CMK (cell line): ENCODE measurements around the gene FUT7.
"Not testable (repeated sequence)": the region's sequence is repeated elsewhere in the genome, so short reads cannot be mapped to it uniquely, and the experiment has no call there.

Source experiments
- DNase-seq: peaks from one replicate; pipeline ENCODE4 v3.0.0-alpha.2; 2010; ENCODE audit warnings: low read depth

The FUT7 gene

DNA sequence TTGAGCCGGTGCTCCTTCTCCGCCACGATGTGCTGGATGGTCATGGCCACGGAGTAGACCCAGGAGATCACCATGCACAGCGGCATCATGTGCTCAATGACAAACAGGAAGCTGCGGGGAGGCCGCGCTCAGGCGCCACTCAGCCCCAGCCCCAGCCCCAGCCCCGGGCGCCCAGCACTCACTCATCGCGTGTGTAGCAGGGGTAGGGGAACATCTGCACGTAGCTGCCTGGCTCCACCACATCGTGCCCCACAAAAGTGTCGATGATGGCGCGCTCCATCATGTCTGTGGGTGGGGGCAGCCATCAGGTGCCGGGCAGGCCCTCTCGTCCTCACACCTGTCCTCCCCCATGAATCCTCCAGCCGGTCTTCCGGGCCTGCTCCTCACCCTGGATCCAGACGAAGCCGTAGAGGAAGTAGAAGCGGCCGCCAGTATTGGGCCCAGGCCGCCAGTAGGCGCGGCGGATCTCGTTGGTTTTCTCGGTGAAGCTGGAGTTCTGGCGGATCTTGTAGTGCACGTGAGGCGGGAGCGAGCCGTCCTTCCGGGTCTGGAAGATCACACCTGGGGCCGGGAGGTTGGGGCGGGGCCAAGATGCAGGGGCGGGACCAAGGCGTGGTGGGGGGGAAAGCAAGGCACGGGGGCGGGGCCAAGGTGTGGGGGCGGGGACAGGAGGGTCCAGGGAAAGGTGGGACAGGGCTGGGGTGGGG, 13.9 kb downstream of the FUT7 start:
- DNase-seq, result no peak

GRCh38 chr9:137017071-137017470, 14.8 kb downstream of the FUT7 start:
- no peak for DNase-seq

- no peak for DNase-seq
Measured at GRCh38 chr9:137016436-137016835, 15.5 kb downstream of the FUT7 start.

- DNase-seq, result no peak
Measured at GRCh38 chr9:137015976-137016375, 15.9 kb downstream of the FUT7 start.

DNA sequence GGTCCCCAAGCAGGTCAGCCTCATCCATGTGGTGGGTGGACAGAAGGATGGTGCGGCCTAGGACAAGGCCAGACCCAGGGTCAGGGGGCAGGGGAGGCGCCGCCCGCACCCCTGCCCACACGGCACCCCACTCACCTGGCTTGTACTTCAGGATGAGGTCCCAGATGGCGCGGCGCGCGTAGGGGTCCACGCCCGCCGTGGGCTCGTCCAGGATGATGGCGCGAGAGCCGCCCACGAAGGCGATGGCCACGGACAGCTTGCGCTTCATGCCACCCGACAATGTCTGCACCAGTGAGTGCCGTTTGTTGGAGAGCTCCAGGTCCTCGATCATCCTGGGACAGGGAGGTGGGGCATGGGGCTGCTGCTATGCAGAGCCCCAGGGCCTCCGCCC, 16.4 kb downstream of the FUT7 start:
- DNase-seq, result no peak

DNA sequence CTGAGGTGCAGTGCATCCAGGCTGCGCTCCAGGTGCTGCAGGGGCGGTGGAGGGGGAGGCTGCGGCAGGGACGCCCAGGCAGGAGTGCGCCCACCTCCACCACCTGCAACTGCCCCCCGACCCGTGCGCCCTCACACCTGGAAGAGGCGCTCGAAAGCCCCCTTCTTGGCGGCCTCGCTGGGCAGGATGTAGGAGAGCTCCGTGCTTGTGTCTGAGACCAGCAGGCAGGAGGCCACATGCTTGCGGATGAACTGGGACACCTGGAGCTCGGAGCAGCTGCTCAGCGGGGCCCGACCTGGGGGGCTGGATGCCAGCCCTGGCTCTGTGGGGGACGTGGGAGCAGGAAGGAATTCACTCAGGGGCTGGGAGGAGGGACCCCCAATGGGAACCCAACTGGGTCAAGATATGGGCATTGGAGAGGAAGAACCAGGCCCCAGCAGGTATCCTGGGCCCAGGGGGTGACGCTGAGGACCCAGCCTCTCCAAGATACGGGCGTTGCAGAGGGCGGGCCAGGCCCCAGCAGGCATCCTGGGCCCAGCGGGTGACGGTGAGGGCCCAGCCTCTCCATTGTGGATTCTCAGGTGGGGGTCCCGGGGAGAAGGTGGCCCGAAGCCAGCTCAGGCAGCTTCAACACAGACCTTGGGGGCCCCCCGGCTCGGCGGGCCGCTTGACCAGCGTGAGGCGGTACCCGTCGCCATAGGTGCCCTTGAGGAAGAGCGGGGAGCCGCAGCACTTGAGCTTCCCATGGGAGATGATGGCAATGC, 16.9 kb downstream of the FUT7 start:
- DNase-seq, result no peak

DNA sequence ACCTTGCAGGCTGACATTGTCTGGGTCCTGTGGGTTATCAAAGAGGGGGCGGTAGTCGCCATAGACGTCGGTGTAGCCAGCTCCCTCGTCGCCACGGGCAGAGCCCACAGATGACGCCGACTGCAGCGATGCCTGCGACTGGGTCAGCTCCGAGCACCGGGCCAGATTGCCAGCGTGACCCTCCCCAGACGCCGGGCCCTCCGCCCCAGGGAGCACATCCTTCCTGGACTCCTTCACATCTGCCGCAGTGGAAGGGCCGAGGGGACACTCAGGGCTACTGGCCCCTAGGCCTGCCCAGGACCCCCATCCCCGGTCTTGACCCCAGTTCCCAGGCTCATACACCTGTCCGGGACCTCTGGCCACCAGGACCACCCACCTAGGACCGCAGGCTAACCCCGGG, 17.7 kb downstream of the FUT7 start:
- no peak for DNase-seq

DNA sequence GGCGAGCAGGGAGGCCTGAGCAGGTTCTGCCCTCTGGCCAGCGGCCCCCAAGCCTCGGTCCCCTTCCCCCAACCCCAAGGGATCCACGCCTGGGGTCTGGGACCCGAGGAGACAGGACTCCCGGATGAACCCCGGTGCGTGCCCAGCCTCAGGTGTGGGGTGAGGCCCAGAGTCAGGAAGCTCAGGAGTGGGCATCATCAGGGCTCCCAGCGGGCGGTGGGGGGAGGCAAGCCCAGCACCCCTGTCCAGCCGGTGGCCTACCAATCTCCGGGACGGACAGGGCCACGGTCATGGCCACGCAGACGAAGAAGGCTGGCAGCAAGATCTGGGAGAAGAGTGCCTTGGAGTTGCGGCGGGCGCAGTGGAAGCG, 18.3 kb downstream of the FUT7 start:
- no peak for DNase-seq

DNA sequence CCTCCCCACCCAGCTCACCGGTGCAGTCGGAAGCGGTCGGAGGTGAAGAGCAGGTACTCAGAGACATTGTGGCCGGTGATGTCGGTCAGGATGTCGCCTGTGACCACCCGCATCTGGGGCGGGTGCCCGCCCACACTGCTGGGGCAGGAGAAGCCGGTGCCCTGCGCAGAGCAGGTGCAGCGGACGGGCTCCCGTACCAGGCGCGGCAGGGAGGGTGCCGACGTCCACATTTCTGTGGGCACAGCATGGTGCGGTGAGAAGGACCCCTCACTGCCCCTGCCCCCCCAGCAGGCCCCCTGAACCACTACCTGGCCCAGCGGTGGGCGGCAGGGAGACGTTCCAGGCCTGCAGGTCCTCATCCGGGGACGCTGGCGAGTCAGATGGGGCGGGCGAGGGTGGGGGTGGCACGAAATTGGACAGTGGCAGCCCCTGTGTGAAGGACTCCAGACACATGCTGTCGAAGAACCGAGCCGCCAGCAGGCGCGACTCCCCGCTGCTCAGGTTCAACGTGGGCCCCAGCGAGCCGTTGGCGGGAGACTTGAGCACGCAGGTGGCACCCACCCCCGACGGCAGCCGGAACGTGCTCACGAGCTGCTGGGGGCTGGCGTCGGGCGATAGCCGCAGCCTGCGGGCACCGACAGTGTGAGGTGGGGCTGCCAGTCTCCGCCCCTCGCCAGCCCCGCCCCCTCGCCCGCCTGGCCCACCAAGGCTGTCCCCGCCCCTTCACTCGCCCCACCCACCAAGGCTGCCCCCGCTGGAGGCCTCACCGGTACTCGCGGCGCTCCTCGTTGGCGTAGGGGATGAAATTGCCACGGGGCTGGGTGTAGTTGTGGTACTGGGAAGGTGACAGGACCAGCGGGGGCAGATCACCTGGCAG, 19.0 kb downstream of the FUT7 start:
- DNase-seq, result no peak

DNA sequence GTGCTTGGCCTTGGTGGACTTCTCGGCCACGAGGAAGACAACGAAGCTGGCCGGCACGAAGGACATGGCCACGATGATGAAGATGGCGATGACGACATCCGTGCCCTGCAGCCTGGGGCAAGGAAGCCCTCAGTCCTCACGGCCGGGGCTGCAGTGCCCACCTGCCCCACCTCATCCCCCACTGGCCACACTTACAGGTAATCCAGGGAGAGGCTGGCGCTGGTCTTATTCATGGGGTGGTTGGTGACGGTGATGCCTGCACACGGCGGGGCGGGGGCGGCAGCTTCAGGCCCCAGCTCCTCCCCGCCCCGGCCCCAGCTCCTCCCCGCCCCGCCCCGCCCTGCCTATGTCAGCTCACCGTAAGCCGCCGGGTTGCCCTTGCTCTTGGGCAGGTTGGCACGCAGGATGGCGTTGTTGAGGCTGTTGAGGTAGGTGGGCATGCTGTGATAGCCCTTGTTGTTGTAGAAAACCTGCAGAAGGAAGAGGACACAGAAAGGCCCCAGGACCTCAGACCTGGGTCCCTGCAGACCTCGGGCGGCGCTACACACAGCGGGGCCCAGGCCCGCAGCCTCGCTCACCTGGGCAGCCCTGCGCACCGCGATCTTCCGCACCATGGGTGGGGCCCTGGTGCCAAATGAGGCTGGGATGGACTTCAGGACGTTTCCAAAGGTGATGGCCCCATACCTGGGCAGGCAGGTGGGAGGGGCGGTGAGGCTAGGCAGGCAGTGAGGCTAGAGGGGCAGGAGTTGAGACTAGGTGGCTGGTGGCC, 19.8 kb downstream of the FUT7 start:
- no peak for DNase-seq

- DNase-seq, result no peak
Measured at GRCh38 chr9:137011156-137011555, 20.7 kb downstream of the FUT7 start.

DNA sequence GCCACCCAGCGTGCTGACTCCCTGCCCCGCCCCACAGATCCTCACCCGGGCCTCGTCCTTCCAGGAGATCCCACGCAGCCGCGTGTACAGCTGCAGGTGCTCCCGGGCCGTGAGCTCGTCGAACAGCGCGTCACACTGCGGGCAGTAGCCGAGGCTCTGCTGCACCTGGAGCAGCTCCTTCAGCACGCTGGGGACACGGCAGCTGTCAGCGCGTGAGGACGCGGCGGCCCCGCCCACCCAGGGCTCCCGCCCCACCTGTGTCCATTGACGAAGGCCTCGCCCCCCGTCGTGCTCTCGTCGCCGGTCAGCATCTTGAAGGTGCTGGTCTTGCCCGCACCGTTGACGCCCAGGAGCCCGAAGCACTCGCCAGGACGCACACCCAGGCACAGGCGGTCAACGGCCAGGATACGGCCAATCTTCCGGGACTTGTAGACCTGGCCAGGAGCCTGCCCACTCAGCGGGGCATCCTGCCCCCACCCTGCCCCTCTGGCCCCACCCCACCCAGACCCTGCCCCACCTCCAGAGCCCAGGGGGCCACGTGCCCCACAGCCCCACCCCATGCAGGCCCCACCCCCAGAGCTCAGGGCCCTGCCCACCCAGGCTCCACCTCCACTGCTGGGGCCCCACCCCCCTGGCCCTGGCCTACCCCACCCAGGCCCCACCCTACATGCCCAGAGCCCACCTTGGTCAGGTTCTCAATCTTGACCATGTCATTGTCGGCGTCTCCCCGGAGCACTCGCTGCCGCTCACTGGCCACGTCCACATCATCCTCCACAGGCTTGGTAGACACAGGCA, 21.8 kb downstream of the FUT7 start:
- no peak for DNase-seq

DNA sequence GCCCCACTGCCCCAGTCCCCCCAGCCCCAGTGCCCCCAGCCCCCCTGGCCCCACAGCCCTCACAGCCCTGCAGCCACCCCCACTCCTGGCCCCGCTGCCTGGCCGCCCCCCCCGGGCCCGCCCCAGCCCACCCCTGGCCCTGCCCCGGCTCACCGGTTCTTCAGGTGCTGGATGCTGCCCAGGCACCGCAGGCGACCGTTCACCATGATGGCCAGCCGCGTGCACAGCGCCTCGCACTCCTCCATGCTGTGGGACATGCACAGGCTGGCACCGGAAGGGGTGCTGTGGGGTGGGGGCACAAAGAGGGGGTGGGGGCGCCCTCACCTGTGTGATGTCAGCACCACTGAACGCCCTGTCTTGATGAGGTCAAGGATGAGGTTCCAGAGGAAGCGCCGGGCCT, 22.7 kb downstream of the FUT7 start:
- no peak for DNase-seq

DNA sequence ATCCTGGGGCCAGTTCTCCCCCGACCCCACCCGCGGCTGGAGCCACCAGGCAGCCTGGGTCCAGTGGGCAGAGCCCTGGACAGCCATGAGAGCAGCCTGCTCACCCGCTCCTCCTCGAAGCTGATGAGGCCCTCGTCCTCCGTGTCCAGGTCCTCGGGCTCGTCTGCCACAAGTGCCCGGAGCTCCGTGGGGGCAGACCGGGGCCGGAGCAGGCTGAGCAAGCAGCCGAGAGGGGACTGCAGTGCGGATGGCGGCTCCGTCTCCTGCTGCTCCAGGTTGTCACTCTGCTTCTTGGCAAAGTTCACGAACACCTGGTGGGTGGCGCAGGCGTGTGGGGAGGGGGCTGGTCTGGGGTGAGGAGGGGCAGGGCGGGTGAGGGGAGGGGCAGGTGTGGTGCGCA, 23.6 kb downstream of the FUT7 start:
- DNase-seq, result no peak

DNA sequence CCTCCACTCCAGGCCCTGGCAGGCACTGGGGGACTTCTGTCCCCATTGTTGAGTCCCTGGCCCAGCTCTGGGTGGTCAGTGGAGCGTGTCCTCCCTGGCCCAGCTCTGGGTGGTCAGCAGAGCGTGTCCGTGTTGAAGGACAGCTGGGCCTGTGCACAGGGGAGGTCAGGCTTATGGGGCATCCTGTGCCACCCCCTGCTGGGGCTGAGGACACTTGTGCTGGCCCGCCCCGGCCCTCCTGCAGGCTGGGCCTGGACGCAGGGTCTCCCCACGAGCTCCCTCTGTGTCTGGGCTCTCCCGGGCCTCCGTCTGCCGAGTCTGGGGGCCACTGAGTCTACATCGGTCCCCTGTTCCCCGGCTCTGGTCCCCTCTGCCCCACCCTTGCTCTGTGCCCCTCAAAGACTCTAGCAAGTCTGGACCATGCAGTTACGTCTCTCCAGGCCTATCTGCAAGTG, 24.0 kb downstream of the FUT7 start:
- DNase-seq, result no peak

- no peak for DNase-seq
Measured at GRCh38 chr9:137007108-137007815, 24.6 kb downstream of the FUT7 start.

DNA sequence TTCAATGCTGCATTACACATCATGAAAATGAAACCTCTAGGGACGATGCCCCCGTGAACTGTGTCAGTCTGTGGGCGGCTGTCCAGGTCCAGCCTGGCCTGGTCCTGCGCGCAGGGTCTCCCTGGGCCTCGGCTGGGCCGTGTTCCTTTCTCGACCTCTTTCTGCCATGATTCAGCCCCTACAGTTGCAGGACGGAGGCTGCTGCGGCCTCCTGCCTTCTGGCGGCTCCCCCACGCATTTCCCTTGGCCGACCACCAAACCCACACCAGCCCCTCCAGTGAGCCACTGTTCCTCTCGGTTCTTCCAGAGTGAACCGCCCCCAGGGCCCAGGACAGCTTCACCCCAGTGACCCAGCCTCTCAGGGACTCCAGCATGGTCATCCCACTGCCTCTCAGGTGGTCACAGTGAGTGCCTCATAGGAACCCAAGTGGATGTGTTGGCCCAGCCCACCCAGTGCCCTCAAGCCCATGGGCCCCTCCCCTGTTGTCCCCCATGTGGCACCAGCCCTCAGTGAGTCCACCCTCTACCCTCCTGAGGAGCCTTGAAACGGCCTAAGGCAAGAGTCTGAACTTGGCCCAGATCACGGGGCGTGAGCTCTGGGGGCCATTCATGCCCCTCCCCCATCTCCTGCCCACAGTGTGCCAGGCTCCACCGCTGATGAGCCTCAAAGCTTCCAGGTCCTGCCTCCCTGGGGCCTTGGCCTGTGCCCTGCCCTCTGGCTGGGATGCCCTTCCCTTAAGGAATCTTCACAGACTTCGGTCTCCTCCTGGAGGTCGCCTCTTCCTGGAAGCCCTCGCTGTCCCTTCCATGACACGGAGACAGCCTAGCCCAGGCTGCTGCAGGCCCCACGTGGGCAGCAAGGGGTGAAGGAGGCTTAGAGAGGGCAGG, 25.5 kb downstream of the FUT7 start:
- DNase-seq, result no peak

GRCh38 chr9:137004285-137004684, 27.6 kb downstream of the FUT7 start:
- not testable (repeated sequence) for DNase-seq

- DNase-seq, result no peak
Measured at GRCh38 chr9:137002646-137003041, 29.2 kb downstream of the FUT7 start.
